Activated naive CD4-positive, alpha-beta T cell treated with anti-CD3 and anti-CD28 coated beads for 36 hours (primary cell): ENCODE data around the gene OSCP1. TPM values are rescaled to one million over a fixed set of nuclear protein-coding genes. Genes with fewer than 3 reads are reported as not detected.
"Not testable (repeated sequence)": the region's sequence is repeated elsewhere in the genome, so short reads cannot be mapped to it uniquely, and the experiment has no call there.

Experiments
- CTCF ChIA-PET: fragments of 350-600 bp; sonication (Branson Sonifier 250); formaldehyde crosslinking; loops from one replicate; lab custom pipeline; 2021; ENCODE audit warnings: antibody characterized with exemption; lab: Charles Lee
- DNase-seq: peaks from one replicate; pipeline ENCODE4 v3.0.0-alpha.2; 2020
- H3K27ac Mint-ChIP-seq: one replicate; pipeline ENCODE4 v1.8.0; 2021; ENCODE audit warnings: mild to moderate bottlenecking, mixed read lengths
- H3K27me3 Mint-ChIP-seq: one replicate; pipeline ENCODE4 v1.8.0; 2021; ENCODE audit warnings: low read depth, mixed read lengths
- H3K36me3 Mint-ChIP-seq: one replicate; pipeline ENCODE4 v1.8.0; 2021; ENCODE audit warnings: low read depth, mixed read lengths
- H3K4me1 Mint-ChIP-seq: one replicate; pipeline ENCODE4 v1.8.0; 2021; ENCODE audit warnings: low read depth, mixed read lengths
- H3K4me3 Mint-ChIP-seq: one replicate; pipeline ENCODE4 v1.8.0; 2021; ENCODE audit warnings: mild to moderate bottlenecking, moderate library complexity, mixed read lengths
- H3K9me3 Mint-ChIP-seq: one replicate; pipeline ENCODE4 v1.8.0; 2021; ENCODE audit warnings: mixed read lengths
- intact Hi-C: fragments of 100-400 bp; cut with micrococcal nuclease; formaldehyde crosslinking; loops from one replicate; pipeline ENCODE4 v1.15.1; 2023
- total RNA-seq, 2 experiments: library from RNA; stranded (reverse); gene quantifications; one replicate each; pipeline ENCODE4 v1.2.3, GENCODE V29; 2021

Gene OSCP1
- total RNA-seq, 2 experiments from 2014 or later = 2.2 to 2.6 TPM

GRCh38 chr1:36482724-36483388 is 32.6 kb upstream of the OSCP1 start, which contains the start of gene CSF3R:
Gene CSF3R, minus strand, starts transcription at chr1:36482913. Its CDS starts 3,417 bp downstream, at chr1:36479496.
- Mint-ChIP-seq H3K27me3 (no peaks in the 10 kb centered on the region), H3K4me1 (peaks cover 12% of the 10 kb centered on the region), H3K27ac (peak within 1 kb of the TSS; percentile 15), H3K4me3 (peak within 1 kb of the TSS; percentile 60), H3K9me3 (no peaks in the 10 kb centered on the region), H3K36me3 (no peaks in the 10 kb centered on the region)
- intact Hi-C loops = no loop called here
- CTCF ChIA-PET = interaction anchor here (0.5 to 0.7 kb wide), 2 partner anchors 123 to 949 kb away, joined by 3 to 5 read pairs; no protein-coding TSS in a partner anchor
- DNase-seq = no peak

DNA sequence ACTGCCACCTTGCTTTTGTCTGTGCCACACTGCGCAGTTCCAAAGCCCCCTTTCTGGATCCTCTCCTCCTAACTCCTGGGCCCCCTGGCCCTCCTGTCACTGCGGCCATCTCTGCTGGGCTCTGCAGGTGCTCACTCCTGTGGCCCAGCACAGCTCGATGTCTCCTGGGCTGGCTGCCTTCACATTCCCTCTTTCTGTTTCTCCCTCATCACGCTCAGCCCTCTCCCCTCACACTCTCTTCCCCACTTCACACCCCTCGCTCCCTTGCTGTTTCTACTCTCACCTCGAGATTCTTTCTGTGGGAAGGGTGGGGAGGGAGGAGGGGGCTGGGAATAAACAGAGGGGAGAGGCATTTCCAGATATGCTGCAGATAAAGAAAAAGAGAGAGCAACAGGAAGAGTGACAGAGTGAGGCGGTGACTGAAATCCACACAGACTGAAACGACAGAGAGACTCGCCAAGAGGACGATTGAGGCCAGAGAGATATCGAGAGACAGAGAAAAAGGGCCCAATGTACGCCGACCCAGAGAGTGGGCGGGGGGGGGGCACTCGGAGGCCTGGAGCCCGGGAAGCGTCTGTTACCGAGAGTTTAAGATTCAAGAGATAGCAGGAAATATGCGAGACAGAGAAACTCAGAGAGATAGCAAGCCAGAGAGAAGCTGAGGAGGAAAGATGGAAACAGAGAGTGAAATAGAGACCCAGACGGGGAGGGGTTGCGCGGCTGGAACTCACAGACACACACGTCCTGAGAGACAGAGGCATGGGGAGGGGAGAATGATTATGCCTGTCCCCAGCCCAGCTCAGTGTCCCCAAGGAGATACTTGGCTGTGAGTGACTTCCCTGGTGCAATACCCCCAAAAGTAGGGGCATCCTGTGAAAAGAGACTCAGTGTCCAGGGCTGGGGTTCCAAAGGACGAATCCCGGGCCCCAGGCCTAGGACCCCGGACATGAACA is 31.8 kb upstream of the OSCP1 start:
- CTCF ChIA-PET = interaction anchor here (0.5 to 0.7 kb wide), 2 partner anchors 122 to 949 kb away, joined by 3 to 5 read pairs; no protein-coding TSS in a partner anchor
- Mint-ChIP-seq H3K9me3 (no peaks in the 10 kb centered on the region), H3K4me3 (peak overlapping the region; percentile 60), H3K27me3 (no peaks in the 10 kb centered on the region), H3K27ac (peak overlapping the region; percentile 15), H3K4me1 (peaks cover 12% of the 10 kb centered on the region), H3K36me3 (no peaks in the 10 kb centered on the region)
- intact Hi-C loops = no loop called here
- DNase-seq = no peak

DNA sequence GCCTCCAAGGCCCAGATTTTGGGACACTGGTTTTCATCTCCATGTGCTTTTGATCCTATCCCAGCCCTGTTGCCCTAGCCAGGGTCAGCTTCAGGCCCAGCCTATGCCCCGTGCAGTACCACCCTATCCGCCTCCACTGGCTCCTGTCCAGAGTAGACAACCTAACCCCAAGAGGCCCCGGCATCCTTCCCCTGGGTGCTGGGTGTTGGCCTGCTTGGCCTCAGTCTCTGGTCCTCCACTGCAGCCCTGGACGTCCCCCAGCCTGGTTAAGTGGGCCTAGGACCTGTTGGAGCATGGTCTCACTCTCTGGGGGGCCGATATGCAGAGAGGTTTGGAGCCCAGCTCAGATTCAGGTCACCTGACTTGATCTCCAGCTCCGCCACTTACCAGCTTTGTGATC is 30.8 kb upstream of the OSCP1 start:
- H3K4me1 Mint-ChIP-seq = peaks cover 12% of the 10 kb centered on the region
- H3K9me3 Mint-ChIP-seq = no peaks in the 10 kb centered on the region
- intact Hi-C loops = no loop called here
- DNase-seq = no peak
- H3K4me3 Mint-ChIP-seq = no peak overlapping the region
- H3K27ac Mint-ChIP-seq = no peak overlapping the region
- no peaks in the 10 kb centered on the region for H3K27me3 Mint-ChIP-seq
- CTCF ChIA-PET = no interaction called here
- H3K36me3 Mint-ChIP-seq = no peaks in the 10 kb centered on the region

DNA sequence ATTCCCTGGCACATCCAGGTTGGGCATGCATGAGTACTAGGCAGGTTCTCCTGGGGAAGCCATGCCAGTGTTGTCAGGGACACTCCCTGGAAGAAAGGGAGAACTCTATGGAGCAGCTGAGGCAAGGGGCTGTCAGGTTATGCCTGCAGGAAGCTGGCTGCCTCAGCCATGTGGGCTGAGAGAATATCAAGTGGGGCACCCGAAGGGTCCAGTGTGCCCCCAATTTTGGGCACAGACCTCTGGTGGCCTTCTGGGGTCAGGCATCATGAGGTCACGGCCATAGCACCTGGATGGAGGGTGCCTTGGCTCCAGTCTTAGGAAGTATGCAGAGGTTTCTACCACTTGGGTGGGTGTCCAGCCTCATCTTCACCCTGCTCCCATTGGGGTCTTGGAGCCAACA is 29.9 kb upstream of the OSCP1 start:
- Mint-ChIP-seq H3K4me1 (peaks cover 12% of the 10 kb centered on the region), H3K27ac (no peak overlapping the region), H3K36me3 (no peaks in the 10 kb centered on the region), H3K4me3 (no peak overlapping the region), H3K27me3 (no peaks in the 10 kb centered on the region), H3K9me3 (no peaks in the 10 kb centered on the region)
- DNase-seq = no peak
- CTCF ChIA-PET = no interaction called here
- intact Hi-C loops = no loop called here

GRCh38 chr1:36479505-36480051 is 29.3 kb upstream of the OSCP1 start:
- H3K36me3 Mint-ChIP-seq = no peaks in the 10 kb centered on the region
- H3K4me1 Mint-ChIP-seq = peaks cover 13% of the 10 kb centered on the region
- H3K4me3 Mint-ChIP-seq = no peak overlapping the region
- no peaks in the 10 kb centered on the region for H3K9me3 Mint-ChIP-seq
- CTCF ChIA-PET = no interaction called here
- intact Hi-C loops = no loop called here
- no peak overlapping the region for H3K27ac Mint-ChIP-seq
- no peaks in the 10 kb centered on the region for H3K27me3 Mint-ChIP-seq
- no peak for DNase-seq

DNA sequence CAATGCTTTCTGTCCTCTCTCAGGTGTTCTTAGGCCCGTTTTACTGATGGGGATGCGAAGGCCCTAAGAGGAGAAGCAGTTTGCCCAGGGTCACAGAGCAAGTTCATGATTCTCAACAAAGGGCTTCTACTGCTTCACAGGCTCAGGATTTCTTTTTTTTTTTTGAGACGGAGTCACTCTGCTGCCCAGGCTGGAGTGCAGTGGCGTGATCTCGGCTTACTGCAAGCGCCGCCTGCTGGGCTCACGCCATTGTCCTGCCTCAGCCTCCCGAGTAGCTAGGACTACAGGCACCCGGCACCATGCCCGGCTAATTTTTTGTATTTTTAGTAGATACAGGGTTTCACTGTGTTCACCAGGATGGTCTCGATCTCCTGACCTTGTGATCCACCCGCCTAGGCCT is 27.4 kb upstream of the OSCP1 start:
- H3K36me3 Mint-ChIP-seq, H3K9me3 Mint-ChIP-seq, H3K27ac Mint-ChIP-seq, H3K27me3 Mint-ChIP-seq, intact Hi-C loops, DNase-seq, H3K4me3 Mint-ChIP-seq: not testable (repeated sequence)
- CTCF ChIA-PET = interaction anchor here (0.7 to 1.1 kb wide), 2 partner anchors 39 to 131 kb away, joined by 3 to 4 read pairs; no protein-coding TSS in a partner anchor
- H3K4me1 Mint-ChIP-seq = peaks cover 15% of the 10 kb centered on the region

GRCh38 chr1:36476945-36477344 is 26.7 kb upstream of the OSCP1 start:
- Mint-ChIP-seq H3K36me3 (no peaks in the 10 kb centered on the region), H3K27me3 (no peaks in the 10 kb centered on the region), H3K4me3 (no peak overlapping the region), H3K27ac (no peak overlapping the region), H3K9me3 (no peaks in the 10 kb centered on the region), H3K4me1 (peaks cover 8% of the 10 kb centered on the region)
- no peak for DNase-seq
- CTCF ChIA-PET = interaction anchor here (0.6 to 1.1 kb wide), 2 partner anchors 40 to 544 kb away, joined by 3 to 4 read pairs; no protein-coding TSS in a partner anchor
- intact Hi-C loops = no loop called here

DNA sequence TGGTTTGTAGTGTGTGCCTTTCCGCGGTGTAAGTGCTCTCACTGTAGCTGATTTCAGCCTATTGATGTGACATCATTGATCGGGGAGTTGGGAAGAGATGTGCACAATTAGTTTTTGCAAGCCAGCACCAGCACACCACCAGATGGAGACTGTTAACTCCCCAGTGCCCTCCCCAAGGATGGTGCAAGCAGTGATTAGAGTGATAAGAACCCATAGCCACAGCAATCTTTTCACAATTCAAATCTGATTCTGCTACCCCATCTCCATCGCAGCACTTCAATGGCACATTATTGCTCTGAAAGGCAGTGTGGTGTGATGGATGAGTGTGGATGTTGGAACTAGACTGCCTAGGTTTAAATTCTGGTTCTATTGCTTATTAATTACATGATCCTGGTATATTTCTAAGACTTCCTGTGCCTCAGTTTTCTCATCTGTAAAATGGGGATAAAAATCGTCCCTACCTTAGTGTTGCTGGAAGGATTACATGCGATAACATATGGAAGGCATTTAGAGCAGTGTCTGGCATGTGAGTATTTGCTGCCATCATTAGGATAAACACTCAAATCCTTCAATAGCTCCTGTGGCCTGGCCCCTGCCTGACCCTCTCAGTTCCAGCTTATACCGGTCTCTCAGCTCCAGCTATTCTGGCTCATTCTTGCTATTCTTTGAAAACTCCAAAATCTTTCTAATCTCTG is 25.8 kb upstream of the OSCP1 start:
- Mint-ChIP-seq H3K36me3 (no peaks in the 10 kb centered on the region), H3K27ac (no peak overlapping the region), H3K4me1 (peaks cover 4% of the 10 kb centered on the region), H3K27me3 (no peaks in the 10 kb centered on the region), H3K9me3 (no peaks in the 10 kb centered on the region), H3K4me3 (no peak overlapping the region)
- CTCF ChIA-PET = interaction anchor here (0.6 kb wide), 1 partner anchor 76 kb away, joined by 3 read pairs; no protein-coding TSS in a partner anchor
- intact Hi-C loops = no loop called here
- DNase-seq = no peak

- no peak for DNase-seq
- H3K4me3 Mint-ChIP-seq = no peak overlapping the region
- intact Hi-C loops = no loop called here
- no peaks in the 10 kb centered on the region for H3K27me3 Mint-ChIP-seq
- H3K36me3 Mint-ChIP-seq = no peaks in the 10 kb centered on the region
- H3K9me3 Mint-ChIP-seq = no peaks in the 10 kb centered on the region
- peaks cover 4% of the 10 kb centered on the region for H3K4me1 Mint-ChIP-seq
- CTCF ChIA-PET = no interaction called here
- H3K27ac Mint-ChIP-seq = no peak overlapping the region
Measured at GRCh38 chr1:36475341-36475740, 25.1 kb upstream of the OSCP1 start.

- H3K9me3 Mint-ChIP-seq = no peaks in the 10 kb centered on the region
- H3K27ac Mint-ChIP-seq = no peak overlapping the region
Measured at GRCh38 chr1:36472656-36473055, 22.4 kb upstream of the OSCP1 start.

DNA sequence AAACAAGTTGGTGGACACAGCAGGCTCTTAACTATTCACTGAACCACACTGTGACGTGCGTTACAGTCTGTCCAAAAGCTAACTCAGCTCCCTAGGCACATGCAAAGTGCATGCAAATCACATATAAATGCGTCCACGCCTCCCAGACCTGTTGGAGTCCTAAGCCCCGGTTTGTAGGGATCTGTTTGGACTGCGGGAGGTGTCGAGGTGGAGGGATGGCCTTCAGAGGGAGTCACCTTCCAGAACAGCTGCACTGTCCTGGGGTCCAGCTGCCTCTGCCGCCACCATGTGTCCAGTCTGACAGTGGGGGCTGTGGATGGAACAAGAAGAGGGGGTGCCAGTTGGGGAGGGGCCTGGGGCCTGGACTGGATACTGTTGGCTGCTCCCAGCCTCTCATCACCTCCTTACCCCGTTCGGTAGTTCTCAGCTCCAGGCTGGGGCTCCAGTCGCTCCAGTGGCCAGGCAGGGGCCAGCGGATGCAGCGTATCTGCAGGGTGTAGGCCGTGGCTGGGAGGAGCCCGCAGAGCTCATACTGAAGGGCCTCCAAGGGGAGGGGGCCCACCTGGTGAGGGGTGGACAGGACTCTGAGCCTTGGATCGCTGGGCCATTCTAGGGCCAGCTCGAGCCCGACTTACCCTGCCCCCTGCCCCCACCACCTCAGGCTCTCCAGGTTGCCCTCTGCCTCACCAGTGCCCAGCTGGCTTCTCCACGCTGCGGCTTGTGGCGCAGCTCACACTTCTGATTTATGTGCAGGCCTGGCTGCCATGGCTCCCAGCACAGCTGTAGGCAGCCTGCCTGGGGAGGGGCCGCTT is 21.8 kb upstream of the OSCP1 start:
- Mint-ChIP-seq H3K27ac (no peak overlapping the region), H3K36me3 (no peaks in the 10 kb centered on the region), H3K4me3 (no peak overlapping the region), H3K4me1 (peaks cover 4% of the 10 kb centered on the region), H3K9me3 (no peaks in the 10 kb centered on the region), H3K27me3 (no peaks in the 10 kb centered on the region)
- intact Hi-C loops = no loop called here
- DNase-seq = no peak
- CTCF ChIA-PET = no interaction called here

More at GRCh38 chr1:36472656-36473055, 22.4 kb upstream of the OSCP1 start:
- intact Hi-C loops = no loop called here
- Mint-ChIP-seq H3K4me1 (peaks cover 4% of the 10 kb centered on the region), H3K36me3 (no peaks in the 10 kb centered on the region), H3K27me3 (no peaks in the 10 kb centered on the region), H3K4me3 (no peak overlapping the region)
- CTCF ChIA-PET = no interaction called here
- no peak for DNase-seq
